Left renal cortex interstitium (tissue), 4 donors: Measurements from ENCODE around the gene SFXN4. TPM values are rescaled to one million over a fixed set of nuclear protein-coding genes. Genes with fewer than 3 reads are reported as not detected.
A peak's percentile ranks its signal among the peaks of the same experiment; 100 is the strongest.
"Not testable (repeated sequence)": the region's sequence is repeated elsewhere in the genome, so short reads cannot be mapped to it uniquely, and the experiment has no call there.

ENCODE experiments used
- DNase-seq, 4 donors: peaks; one replicate each; pipeline ENCODE4 v3.0.0-alpha.2; 2013; ENCODE audit warnings: low read depth in 4 of 4, low spot score in 2 of 4, missing footprints in 1 of 4
- polyA plus RNA-seq, 4 donors: library from polyadenylated mRNA; unstranded; fragments of 120-200 nt; gene quantifications; one replicate each; pipeline ENCODE4 v1.2.1, GENCODE V29; 2013; ENCODE audit not compliant: insufficient read length in 4 of 4

The SFXN4 gene
- polyA plus RNA-seq, 4 donors, result 24.6 to 32.7 (median 30.5) TPM

GRCh38 chr10:119190954-119191785, 25.7 kb upstream of the SFXN4 start:
- no peak for DNase-seq

- no peak for DNase-seq
Measured at GRCh38 chr10:119190353-119190752, 24.8 kb upstream of the SFXN4 start.

DNA sequence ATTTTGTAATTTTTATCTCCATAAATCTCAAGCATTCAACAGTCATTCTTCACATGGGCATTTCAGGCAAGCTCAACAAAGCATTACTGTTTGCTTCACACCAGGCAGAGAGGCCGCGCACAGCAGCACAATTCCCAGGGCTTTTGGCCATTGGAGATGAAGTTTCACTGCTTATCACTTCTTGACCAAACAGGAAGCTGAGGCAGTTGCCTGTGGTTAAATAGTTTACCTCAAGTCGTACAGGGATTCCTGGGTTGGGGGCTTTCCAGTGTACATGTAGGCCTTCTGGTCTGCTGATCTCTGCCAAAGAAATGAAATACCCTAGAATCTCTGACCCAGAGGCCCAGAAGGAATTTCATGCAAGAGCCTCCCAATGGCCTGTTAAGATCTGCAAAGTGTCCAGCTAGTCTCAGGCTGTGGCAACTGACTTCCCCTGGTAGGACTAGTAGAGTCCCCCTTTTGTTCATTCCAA, 24.3 kb upstream of the SFXN4 start:
- no peak for DNase-seq

GRCh38 chr10:119183664-119184412, 18.3 kb upstream of the SFXN4 start:
- no peak for DNase-seq

DNA sequence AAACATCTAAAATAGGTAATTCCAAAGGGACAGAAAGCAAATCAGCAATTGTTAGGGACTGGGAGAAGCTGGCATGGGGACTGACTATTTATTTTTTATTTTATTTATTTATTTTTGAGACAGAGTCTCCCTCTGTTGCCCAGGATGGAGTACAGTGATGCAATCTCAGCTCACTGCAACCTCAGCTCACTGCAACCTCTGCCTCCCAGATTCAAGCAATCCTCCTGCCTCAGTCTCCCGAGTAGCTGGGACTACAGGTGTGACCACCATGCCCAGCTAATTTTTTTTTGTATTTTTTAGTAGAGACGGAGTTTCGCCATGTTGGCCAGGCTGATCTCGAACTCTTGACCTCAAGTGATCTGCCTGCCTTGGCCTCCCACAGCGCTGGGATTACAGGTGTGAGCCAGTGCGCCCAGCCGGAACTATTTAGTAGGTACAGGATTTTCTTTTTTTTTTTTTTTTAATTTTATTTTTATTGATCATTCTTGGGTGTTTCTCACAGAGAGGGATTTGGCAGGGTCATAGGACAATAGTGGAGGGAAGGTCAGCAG, 15.4 kb upstream of the SFXN4 start:
- not testable (repeated sequence) for DNase-seq

- DNase-seq, result peak in 3 of 4 donors; percentile 86 to 89 (median 88)
Measured at GRCh38 chr10:119178372-119179119, 13.0 kb upstream of the SFXN4 start, which contains the start of gene PRDX3. Gene PRDX3 (minus strand): TSS chr10:119178812. CDS start chr10:119178790, 22 bp downstream.

- peak in 1 of 4 donors; percentile 58 for DNase-seq
Measured at GRCh38 chr10:119177708-119178371, 12.3 kb upstream of the SFXN4 start.

DNA sequence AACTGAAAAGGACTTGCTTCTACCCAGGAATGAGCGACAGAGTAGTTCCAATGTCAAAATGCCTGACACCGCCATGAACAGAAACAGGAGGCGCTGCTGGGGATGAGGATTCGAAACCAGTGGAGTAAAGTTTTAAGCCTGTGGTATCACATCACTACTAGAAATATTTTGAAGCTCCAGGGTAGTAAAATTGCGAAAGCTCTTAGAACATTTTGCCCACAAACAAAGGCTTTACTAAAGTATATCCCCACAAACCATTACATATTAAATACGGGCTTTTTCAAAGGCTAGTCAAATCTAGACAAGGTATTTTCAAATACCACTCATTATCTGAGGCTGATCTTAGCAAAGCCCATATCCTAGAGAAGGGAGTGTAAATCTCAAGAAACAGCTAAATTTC, 10.7 kb upstream of the SFXN4 start:
- no peak for DNase-seq

- no peak for DNase-seq
Measured at GRCh38 chr10:119174109-119174508, 8.6 kb upstream of the SFXN4 start.

GRCh38 chr10:119167041-119167440, 1.5 kb upstream of the SFXN4 start:
- DNase-seq, result no peak

DNA sequence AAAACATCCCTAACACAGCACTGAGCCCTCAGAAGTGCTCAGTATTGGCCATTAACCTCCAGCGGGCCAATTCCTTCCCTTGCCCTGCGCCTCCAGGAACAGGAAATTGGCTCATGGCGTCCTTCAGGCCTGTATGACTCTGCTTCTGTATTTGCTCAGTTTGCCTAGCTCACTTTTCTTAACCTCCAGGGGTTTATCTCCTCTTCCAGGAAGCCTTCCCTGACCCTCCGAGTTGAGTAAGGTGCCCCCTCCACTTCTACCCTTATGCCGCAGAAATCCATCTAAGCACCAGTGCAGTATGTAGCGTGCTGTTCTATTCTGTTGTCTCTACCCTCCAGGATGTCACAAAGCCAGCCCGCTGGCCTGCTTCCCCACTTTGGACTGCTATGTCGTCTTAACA, 1.1 kb upstream of the SFXN4 start:
- DNase-seq, result no peak

DNA sequence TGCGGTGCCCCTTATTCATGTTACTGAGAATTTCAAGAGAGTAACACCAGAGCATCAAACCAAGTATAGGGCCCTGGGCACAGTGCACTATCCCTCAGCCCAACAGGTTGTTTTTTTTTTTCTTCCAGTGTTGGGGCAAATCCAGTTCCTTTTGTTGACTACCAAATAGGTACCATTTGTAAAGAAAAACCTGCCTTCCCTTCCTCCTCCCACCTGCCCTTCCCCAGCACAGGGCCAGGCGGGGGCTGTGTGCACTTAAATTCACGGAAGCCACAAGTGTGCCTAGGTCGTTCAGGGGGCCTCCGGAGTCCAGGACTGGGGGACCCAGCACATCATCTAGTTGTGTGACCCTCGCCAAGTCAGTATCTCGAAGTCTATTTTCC, 595 bp upstream of the SFXN4 start:
- no peak for DNase-seq

- no peak for DNase-seq
Measured at GRCh38 chr10:119162452-119163092, 2.9 kb downstream of the SFXN4 start.

DNA sequence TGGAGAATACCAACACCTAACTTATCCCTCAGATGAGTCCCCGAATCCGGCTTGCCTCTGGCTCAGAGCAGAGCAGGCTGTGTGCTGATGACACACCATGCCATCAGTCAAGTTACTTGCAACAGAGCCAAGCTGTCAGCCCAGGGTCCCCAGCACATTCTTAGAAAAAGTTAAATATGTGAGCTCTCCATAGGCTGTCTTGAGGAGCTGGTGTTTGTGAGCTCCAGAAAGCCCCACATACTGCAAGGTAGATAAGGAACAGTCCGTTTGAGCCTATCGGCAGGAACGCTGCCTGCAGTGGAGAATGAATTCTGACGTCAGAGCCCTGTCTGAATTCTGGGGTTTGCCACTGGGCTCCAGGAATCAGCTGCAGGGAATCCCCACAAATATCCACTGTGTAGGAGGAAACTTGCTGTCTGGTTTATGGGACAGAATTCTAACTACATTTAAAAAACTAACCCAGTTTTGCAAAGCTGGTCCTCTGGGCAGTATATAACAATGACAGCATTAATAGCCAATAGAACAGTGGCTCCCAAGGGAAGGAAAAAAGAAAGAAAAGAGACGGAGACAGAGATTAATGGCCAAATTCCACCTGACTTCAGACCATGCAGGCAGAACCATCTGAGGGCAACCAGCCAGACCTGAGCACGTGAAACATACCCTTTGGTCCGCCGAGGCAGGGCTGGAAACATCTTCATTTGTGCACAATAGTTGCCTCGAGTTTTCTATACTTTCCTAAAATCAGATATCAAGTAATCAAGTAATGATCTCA, 3.6 kb downstream of the SFXN4 start:
- peak in 1 of 4 donors; percentile 48 for DNase-seq

DNA sequence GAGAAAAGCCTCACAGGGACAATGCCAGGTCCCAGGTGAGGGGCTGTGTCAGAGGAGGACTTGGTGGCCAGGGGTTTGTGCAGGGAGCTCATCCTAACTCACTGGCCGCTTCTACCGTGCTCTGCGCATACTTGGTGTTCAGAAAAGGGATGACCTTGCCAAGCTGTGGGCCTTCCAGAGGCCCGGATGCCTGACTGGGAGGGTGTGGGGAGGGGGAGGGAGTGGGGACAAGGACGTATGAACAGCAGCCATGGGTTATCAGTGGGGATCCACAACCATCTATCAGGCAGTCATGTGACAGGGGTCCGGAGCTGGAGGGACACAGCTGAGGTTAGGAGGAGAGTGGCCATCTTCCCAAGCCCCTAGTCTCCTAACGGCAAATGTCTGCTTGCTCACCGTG, 6.2 kb downstream of the SFXN4 start:
- no peak for DNase-seq

GRCh38 chr10:119153661-119154060, 11.9 kb downstream of the SFXN4 start:
- no peak for DNase-seq

DNA sequence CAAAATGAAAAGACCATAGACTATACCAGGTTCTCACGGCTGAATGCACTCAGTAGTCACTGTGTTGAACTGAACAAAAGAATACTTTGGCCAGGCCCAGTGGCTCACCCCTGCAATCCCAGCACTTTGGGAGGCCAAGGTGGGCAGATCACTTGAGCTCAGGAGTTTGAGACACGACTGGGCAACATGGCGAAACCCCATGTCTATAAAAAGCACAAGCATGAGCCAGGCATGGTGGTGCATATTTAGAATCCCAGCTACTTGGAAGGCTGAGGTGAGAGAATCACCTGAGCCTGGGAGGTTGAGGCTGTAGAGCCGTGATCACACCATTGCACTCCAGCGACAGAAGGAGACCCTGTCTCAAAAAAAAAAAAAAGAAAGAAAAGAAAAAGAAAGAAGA, 12.5 kb downstream of the SFXN4 start:
- no peak for DNase-seq

DNA sequence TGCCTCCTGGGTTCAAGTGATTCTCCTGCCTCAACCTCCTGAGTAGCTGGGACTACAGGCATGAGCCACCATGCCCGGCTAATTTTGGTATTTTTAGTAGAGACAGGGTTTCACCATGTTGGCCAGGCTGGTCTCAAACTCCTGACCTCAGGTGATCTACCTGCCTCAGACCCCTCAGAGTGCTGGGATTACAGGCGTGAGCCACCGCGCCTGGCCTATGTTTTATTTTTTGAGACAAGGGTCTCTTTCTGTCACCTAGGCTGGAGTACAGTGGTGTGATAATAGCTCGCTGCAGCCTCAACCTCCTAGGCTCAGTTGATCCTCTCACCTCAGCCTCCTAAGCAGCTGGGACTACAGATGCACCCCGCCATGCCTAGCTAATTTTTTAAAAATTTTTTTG, 13.9 kb downstream of the SFXN4 start:
- not testable (repeated sequence) for DNase-seq

DNA sequence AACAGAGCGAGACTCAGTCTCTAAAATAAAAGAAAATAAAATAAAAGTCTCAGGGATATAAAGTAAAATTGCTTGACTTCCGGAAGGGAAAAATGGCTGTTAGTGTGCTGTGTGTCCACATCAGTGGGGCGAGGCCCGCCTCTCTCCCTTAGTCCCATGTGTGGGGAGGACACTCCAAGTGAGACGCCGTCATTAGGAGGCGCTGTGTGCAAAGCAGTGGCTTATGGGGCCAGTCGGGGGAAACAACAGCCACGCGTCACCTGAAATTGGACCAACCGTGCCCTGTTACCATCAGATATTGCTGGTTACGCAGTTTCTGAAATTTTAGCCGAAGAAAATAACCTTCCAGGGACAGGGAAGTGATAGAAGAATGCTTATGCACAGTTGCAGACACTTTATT, 15.8 kb downstream of the SFXN4 start:
- DNase-seq, result no peak
